SH-SY5Y (cell line): Measurements from ENCODE around the gene GALNT13.

Source experiments
- GATA2 ChIP-seq: IDR thresholded peaks from 2 replicates; pipeline ENCODE4 v1.6.1; 2011; ENCODE audit warnings: mild to moderate bottlenecking, low read depth, low read length
- GATA3 ChIP-seq: IDR thresholded peaks from 2 replicates; pipeline ENCODE4 v1.6.1; 2011; ENCODE audit warnings: low read depth, mild to moderate bottlenecking, low read length, moderate library complexity

GALNT13 gene

DNA sequence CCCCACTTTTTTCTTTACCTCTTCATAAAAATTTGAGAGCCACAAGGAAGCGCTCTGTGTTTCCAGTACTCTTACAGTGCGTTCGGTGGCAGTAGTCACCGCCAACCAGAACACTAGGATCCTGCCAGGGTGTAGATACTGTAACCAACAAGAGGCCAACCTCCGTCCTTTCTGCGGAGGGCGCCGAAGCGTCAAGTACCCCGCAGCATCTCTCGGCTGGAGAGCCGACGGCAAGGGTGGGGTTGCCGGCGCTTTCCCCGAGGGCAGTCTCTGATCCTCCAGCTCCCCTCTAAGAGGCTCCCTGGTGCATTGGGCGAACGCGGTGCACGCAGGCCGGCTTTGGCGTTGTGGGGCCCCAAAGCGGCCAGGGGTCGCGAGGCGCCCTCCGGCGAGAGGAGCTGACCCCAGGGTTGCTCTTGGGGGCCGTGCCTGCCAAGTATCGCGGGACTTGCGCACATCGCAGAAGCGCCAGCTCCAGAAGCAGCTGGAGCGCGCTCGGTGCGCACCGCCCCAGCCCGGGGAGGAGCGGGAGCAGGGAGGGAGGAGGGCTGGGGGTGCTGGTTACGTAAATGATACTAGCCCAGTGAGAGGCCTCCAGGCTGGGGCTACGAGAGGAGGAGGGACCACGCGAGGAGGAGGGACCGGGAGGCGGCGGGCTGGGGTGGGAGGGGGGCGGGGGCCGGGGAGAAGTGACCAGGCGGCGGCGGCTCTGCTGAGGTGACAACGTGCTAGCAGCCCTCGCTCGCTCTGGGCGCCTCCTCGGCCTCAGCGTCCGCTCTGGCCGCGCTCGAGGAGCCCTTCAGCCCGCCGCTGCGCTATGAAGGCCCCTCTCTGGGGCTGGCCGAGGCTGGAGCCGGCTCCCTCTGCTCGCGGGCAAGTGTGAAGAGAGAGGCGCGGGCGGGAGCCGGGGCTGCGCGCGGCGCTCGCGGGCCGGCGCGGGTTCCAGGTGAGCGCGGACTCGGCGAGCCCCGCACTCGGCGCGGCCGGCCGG is at the start of gene GALNT13:
Gene GALNT13 (plus strand): TSS at position 692 of the 991 bp plus-strand sequence.
- TF ChIP-seq GATA2, result peak; percentile 8; the same call in 1 of the 2 replicates
- TF ChIP-seq GATA3, result no peak

DNA sequence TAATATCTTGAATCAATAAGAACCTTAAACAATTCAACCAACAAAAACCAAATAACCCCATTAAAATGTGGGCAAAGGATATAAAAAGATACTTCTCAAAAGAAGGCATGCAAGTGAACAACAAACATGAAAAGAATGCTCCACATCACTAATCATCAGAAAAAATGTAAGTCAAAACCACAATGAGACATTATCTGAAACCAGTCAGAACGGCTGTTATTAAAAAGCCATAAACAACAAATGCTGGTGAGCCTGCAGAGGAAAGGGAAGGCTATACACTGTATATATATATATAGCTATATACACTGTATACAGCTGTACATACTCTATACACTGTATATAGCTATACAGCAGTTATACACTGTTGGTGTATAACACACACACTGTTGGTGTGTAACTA is 47.8 kb upstream of the GALNT13 start:
- TF ChIP-seq GATA2, result no peak
- no peak for TF ChIP-seq GATA3

DNA sequence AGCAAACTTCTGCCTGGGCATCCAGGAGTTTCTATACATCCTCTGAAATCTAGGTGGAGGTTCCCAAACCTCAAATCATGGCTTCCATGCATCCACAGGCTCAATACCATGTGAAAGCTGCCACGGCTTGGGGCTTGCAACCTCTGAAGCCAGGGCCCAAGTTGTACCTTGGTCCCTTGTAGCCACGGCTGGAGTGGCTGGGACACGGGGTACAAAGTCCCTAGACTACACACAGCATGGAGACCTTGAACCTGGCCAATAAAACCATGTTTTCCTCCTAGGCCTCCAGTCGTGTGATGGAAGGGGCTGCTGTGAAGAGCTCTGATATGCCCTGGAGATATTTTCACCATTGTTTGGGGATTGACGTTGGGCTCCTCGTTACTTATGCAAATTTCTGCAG is 43.4 kb upstream of the GALNT13 start:
- no peak for TF ChIP-seq GATA2
- TF ChIP-seq GATA3, result no peak

DNA sequence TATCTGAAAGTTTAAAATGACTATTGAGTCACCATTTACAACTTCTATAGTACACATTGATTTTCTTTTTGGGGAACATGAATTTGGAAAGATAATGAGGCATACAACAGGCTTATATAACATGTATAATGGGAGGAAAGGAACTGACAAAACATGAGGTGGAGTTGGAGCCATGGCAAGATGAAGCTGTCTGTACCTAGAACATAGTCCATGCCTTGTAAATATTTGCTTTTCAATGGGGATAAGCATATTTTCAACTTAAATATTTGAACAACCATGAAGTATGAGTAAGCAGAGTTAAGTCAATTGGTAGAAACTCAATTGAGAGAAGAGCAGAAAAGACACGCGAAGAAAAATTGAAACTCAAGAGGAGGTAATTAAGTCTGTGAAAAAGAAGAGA is 37.1 kb upstream of the GALNT13 start:
- TF ChIP-seq GATA2 (no peak), GATA3 (no peak)

DNA sequence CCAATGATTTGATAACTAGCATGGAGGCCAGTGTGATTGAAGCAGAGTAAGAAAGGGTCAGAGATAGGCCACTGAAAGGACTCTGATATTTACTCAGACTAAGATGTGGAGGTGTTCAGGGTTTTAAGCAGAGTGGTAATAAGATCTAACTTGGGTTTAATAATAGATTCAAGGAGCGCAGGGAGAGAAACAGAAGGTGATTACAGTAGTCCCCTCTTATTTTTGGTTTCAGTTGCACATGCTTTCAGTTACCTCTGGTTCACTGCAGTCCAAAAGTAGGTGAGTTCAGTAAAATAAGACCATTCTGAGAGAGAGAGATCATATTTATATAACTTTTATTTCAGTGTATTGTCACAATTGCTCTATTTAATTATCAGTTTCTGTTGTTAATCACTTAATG is 13.5 kb upstream of the GALNT13 start:
- TF ChIP-seq GATA2 (no peak), GATA3 (no peak)

DNA sequence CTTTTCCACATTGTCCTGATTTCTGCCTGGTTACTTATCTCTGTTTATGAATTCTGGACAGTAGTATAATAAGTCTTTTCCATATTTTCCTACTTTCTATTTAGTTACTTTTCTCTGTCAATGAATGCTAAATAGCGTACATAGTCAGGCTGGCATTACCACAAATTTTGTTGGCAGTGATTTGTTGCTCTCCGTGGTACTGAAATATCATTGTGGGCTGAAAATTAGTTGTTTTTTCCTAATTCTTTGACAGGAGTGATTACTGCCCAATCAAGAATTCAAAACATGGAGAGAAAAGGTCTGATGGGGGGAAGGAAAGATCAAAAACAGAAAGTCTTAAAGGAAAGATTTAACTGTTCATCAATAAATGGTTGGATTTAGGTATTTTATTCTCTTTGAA is 7.7 kb upstream of the GALNT13 start:
- TF ChIP-seq GATA2 (no peak), GATA3 (no peak)

DNA sequence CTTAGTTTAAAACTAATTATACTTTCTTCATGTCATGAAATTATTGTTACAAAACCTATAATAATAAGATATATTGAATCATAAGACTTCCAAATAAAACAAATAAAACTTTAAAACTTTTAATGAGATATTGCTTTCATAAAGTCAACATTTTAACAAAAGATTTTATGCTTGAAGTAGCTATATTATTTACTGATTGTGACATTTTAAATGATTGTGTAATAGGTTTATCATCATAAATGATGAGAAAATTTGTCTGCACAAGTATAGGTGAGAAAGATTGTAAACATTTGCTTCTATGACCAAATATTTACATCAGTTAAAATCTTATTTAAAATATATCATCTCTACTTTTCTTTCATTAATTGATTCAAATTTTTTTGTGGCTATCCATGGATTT is 5.1 kb upstream of the GALNT13 start:
- TF ChIP-seq GATA2 (no peak), GATA3 (no peak)

DNA sequence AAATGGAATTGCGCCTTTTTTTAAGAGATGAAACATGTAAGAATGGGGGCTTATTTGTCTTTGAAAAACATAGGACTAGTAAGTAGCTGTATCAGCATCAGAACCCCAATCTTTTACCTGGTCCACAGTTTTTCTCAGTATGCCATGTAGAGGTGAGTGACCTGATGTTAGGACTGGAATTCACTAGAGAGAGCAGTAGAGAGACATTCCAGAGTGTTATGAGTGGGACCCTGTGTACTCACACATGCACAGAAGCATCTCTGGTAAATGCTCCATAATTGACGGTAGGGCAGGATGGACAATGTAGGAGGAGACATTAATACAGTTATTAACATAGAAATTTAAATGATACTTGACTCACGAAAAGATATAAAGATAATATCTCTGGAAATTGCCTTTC is 1.4 kb upstream of the GALNT13 start:
- no peak for TF ChIP-seq GATA3
- no peak for TF ChIP-seq GATA2

DNA sequence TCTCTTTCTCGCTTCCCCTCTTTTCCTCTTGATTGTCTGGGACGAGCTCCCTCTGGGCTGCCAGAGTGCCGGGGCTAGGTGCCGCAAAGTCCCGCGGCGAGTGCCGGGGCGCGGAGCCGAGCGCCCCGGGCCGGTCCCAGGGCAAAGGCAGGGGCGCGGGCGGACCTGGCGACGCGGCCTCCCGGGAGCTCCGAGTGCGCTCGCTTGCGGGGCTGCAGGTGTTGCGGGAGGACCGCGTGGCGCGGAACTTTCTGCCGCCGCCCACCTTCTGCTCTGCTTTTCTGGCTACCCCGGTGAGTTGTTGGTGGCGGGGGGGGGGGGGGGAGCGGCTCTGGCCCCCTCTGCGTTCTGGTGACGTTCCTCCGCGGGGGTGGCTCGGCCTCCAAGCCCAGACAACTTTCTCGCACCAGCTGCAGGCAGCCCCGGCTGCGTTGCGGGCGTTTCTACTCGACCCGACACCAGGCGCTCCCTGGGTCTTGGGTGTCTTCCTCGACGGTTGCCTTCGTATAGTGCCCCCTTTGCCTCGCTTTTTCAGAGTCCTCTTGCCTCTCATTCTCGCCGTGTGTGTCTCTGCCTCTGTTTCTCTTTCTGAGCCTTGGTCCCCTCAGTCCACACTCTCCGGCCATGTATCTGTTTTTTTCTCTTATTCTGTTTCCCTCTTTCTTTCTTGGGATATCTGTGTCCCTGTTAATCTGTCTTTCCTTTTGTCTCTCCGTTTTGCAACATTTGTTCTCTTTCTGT is 759 bp downstream of the GALNT13 start:
- TF ChIP-seq GATA2 (no peak), GATA3 (no peak)

DNA sequence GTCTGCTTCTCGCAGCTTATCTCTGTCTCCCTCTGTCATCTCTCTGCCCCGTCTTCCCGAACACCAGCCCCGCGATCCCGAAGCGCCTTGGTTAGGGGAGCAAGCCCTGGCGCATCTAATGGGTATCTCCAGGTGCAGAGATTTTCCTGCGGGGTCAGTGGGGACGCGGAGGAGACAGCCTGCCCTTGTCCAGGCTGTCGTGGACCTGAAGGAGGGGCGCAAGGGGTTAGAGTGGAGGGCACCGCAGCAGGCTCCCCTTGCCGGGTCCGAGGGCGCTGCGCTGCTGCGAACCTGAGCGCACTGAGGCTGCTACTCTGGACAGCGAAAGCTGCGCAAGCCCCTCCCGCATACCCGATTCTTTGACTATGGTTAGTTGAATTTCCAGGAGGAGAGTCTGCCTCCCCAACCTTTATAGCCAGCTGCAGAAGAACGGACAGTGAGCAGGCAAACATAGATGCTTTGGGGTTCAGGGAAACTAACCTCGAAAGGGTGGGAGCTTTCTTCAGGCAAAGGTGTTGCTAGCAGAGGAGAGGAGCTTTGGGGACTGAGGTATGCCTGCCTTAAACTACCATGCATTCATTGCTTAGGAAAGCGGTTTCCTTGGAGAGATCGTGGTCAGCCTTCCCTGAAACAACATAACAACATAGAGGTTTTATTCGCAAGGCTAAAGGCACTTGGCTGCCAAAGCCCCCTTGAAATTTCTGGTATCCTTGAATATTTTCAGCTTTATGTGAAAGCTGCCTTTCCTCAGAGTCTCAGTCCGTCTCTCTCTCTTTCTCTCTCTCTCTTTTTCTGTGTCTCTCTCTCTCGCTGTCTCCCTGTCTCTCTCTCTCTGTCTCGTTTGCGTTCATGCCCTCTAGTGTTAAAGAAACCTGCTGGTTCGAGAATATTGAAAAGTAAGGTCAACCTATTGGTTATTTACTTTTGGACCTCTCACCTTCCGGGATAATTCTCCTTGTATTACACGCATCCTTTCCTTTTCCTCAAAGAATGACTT is 1.6 kb downstream of the GALNT13 start:
- TF ChIP-seq GATA3, result no peak
- TF ChIP-seq GATA2, result no peak

DNA sequence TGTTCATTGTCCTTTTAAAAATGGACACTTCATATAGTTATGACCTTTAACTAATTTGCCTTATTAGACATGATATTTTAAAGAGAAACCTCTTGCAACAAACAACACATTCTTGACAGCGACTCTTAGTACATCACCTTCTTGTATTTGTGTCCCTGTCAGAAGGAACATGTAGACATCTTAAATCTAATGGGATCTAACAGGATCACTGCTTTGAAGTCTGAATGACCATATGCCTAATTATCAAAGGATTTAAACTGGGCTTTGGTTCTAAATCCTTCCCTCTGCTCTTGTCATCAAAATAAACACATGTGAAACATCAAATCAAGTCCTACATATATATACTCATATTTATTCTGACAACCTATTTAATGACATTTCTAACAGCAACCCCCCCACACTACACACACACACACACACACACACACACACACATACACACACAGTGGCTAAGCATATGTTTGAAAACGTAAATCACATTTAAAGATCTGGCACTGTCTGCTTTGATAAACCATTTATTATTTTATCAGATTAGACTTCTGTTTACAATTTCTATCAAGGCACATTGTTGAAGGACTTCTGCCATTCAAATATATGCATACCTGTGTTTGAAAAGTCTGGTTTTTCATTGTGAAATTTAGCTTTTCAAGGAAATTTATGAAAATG is 4.2 kb downstream of the GALNT13 start:
- TF ChIP-seq GATA3 (no peak), GATA2 (no peak)

DNA sequence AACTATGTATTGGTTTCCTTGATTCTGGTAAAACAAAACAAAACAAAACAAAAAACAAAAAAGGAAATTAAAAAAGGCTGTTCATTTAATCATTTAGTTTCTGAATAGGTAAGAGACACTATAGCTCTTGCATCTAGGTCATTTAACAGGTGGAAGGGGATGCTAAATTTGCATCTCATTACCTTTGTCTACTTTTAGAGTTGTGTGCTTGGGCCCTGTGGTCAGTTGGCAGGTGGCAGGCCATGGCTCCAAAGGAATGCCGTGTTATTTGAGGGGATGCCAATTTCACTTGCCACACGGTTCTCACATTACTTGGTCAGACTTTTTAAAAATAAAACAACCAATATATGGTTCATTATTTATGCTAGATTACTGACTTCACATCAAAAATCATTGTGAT is 9.2 kb downstream of the GALNT13 start:
- TF ChIP-seq GATA3, result no peak
- no peak for TF ChIP-seq GATA2

DNA sequence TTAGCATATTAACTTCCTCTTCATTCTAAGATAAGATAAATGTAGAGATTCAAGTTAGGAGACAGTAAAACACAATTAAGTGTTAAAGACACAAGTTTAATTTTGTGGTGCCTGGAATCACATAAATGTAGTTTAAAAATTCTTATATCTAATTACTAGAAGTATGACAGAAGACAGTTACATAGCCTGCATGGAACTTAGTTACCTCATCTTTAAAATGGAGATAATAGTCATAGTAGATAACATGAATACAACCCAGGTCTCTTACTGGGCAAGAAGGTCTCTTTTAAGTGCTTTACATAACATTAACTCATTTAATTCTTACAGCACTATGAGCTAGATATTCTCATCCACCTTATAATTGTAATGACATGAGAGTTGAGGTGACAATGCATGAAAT is 15.1 kb downstream of the GALNT13 start:
- TF ChIP-seq GATA3, result no peak
- no peak for TF ChIP-seq GATA2
